IPS-NIHi7 (cell line): Measurements from ENCODE around the gene MACROD1.

Source experiments
- DNase-seq: peaks from one replicate; pipeline ENCODE4 v3.0.0; 2012; ENCODE audit warnings: mixed read lengths; ENCODE audit errors: extremely low spot score

The MACROD1 gene, protein sequence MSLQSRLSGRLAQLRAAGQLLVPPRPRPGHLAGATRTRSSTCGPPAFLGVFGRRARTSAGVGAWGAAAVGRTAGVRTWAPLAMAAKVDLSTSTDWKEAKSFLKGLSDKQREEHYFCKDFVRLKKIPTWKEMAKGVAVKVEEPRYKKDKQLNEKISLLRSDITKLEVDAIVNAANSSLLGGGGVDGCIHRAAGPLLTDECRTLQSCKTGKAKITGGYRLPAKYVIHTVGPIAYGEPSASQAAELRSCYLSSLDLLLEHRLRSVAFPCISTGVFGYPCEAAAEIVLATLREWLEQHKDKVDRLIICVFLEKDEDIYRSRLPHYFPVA

DNA sequence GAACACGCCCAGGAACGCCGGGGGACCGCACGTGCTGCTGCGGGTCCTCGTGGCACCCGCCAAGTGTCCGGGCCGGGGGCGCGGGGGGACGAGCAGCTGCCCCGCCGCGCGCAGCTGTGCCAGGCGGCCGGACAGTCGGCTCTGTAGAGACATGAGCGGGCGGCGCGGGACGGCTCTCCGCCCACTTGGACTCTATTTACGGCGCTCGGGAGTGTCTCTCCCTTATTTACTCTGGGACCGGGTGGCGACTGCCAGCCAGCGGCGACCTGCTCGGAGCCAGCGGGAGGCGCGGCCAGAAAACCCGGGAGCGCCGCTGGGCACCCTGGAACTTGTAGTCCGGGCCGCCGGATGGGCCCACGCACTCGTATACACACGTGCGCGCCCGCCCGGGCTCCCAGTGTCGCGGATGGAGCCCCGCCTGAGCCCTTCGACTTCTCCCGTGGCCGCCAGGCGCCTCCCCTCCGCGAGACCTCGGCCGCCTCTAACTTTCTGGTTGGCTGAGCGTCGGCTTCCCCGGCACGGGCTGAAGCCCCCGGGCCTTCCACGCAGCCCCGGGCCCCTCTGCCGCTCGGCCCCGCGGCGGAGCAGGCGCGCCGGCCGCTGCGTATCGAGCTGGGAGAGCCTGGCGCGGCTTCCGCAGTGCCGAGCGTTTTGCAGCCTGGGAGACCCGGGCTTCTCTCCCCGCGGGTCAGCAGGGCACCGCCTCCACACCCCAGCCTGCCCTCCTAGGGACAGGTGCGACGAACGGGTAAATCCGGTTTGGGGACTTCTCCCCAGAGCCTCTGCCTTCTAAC is at the start of gene MACROD1:
Gene MACROD1, minus strand, starts transcription at position 272 of the 794 bp plus-strand sequence. Its CDS starts 119 bp downstream, at position 153.
- peak; percentile 84 for DNase-seq

DNA sequence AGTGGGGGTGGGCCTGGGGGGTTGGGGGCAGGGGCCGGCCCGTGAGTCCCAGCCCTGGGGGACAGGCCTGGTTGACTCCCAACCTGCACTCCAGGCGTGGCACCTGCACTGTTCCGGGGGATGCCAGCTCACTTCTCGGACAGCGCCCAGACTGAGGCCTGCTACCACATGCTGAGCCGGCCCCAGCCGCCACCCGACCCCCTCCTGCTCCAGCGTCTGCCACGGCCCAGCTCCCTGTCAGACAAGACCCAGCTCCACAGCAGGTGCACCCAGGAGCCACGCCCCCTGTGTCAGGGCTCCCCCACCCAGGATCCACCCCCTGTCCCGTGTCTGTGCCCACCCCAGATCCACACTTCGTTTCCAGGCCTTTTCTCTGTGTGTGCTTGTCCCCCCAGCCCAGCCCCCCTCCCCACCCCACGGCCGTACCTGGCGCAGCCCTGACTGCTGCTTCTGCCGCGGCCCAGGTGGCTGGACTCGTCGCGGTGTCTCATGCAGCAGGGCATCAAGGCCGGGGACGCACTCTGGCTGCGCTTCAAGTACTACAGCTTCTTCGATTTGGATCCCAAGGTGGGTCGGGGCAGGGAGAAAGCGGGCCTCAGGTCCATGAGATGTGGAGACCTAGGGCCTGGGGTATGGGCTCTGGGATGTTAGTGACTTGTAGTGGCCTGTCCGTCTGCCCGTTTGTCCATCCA is 45.4 kb upstream of the MACROD1 start:
- DNase-seq = no peak

DNA sequence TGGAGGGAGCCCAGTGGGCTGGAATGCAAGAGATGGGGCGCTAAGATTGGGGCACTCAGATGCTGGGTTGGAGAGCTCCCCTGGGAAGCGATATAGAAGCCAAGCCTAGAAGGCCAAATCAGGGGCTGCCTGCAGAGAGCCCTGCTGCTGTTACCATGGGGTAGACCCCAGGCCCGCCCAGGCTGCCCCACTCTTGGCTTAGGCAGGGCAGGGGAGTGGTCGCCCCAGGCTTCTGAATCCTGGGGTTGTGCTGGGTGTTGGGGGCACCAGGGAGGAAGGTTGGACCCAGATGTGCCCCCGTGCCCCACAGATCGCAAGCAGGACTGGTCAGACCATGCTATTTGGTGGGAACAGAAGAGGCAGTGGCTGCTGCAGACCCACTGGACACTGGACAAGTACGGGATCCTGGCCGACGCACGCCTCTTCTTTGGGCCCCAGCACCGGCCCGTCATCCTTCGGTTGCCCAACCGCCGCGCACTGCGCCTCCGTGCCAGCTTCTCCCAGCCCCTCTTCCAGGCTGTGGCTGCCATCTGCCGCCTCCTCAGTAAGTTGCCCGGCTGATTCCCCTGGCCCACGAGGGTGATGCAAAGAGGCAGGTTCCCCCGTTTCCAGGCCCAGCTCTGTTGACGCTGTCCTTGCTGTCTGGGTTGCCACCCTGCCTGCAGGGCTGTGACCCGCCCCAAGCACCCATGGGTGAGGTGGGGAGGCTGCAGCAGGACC is 44.5 kb upstream of the MACROD1 start:
- DNase-seq = no peak

DNA sequence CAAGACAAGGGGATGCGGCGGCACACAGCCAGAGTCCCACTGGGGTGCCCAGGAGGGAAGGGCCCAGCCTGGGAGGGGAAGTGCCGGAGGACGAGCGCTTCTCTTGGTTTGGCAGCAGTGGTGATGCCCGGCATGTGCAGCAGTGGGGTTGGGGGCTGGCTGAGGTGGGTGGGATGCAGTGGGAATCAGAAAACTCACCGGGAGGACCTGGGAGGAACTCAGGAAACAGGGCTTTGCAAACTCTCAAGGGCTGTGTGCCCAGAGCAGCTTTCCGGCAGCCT is 43.6 kb upstream of the MACROD1 start:
- DNase-seq = no peak

DNA sequence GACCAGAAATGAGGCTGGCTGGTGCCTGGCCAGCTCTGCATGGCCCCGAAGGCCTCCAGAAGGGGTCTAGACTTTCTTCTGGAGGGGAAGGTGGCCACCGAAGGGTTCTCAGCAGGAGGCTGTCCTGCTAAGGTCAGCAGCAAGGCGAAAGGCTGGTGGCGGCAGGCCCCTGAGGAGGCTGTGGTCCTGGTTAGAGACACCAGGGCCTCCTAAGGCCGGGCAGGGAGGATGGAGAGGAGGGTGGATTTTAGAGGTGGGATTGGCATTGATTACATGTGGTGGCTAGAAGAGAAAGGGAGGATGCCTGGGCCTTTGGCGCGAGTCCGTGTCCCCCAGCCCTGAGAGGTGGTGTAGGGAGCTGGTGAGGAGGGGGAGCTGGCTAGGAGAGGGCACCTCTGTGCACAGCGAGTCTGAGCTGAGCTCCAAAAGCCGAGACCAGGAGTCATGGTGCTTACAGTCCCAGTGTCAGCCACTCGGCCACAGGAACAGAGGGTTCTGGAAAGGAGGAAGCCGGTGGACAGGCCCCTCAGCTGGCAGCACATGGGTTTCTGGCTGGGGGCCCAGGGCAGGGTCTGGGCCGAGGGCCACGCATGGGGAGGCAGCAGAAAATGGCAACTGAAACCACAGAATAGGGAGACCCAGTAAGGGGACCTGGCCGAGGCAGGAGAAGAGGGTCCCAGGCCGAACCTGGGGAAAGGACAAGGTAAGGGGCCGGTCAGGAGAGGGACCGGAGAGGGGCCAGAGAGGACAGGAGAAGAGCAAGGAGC is 43.1 kb upstream of the MACROD1 start:
- DNase-seq = no peak

DNA sequence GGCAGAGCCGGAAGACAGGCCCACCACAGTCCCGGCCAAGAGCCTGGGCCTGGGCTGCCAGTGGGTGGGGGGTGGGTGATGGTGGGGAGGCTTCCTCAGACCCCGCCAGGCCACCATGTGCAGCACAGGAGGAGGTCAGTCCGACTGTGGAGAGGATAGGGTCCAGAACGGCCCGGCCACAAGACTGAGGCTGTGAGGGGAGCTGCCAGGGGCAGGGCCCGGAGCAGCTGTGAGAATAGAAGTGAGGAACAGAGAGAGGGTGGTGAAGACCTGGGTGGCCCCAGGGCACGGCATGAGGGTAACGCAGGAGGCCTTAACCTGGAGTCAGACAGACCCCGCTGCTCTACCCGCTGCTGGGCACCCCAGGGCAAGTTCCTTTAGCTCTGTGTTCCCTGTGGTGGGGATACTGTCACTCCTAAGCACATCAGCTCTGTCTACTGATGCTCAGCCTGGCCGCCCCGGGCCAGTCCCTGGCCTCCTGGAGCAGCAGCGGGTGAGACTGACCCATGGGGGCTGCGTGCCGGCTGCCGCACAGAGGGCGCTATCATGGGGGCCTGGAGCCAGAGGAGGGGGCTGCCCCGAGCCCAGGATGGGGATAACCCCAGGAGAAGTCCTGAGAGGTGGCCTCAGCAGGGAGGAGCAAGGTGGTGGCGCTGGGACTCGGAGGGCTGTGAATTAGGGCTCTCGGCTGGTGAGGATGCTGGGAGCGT is 42.3 kb upstream of the MACROD1 start:
- DNase-seq = no peak

DNA sequence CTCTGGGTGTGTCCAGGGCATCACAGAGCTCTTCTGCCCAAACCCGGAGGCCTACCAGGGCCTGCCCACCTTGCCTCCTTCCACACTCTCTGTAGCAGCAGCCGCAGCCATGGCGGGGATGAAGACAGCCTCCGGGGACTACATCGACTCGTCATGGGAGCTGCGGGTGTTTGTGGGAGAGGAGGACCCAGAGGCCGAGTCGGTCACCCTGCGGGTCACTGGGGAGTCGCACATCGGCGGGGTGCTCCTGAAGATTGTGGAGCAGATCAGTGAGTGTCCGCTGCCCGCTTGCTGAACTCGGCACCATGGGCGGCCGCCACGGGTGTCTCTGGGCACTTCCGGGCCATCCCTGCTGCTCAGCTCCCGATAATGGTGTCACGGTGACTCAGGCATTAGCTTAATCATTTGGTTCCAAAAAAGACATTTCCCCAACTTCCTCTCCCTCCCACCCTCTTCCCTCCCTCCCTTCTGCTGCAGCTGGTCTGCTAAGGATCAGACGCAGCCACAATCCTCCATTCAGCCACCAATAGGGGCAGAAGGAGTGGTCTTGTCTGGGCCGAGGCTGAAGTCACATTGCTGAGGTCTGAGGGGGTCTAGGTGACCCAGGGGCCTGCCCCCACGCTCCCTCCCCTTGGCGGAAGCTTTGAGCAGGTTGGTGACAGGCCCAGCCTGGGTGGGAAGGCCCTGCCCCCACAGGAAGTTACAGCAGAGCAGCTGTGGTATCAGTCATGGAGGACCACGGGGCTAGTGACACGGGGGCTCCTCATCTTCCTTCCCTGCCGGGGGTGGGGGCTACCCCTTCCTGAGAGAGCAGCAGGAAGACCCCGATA is 41.6 kb upstream of the MACROD1 start:
- DNase-seq = no peak

DNA sequence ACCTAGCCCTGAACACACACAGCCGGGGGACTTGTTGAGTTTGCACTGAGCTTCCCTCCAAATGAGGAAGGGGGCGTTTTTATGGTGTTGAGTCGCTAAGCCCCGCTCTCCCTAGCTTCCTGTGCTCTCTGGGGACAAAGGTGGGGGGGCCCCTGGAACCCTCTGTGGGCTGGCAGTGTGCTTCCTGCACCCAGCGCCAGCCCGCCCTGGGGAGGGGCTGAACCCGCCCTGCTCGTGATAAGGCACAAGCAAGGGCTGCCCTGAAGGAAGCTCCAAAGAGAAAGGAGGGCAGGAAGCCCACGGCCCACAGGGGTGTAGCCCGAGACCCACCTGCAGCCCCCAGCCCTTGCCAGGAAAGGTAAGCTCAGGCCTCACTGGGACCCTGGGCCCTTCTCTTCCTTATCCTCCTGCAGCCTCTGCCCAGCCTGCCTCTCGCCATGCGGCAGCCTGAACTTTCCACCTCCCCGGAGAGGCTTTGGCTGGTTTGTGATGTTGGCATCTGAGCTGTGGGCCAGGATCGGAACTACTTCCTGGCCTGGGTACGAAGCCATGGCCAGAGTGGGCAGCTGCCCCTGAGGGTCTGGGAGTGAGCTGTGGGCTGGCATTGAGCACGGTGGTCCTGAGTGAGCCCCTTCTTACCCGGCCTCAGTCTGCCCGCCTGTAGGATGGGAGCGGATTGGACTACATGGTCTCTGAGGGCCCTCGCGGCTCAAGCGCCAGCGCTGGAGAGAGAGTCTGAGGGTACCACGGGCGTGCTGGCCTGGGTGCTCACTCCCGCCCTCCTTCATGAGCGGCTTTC is 40.7 kb upstream of the MACROD1 start, which contains the start of gene FERMT3:
Gene FERMT3, plus strand, starts transcription at position 265 of the 799 bp plus-strand sequence. CDS start 644 bp downstream, outside the sequence.
- no peak for DNase-seq

DNA sequence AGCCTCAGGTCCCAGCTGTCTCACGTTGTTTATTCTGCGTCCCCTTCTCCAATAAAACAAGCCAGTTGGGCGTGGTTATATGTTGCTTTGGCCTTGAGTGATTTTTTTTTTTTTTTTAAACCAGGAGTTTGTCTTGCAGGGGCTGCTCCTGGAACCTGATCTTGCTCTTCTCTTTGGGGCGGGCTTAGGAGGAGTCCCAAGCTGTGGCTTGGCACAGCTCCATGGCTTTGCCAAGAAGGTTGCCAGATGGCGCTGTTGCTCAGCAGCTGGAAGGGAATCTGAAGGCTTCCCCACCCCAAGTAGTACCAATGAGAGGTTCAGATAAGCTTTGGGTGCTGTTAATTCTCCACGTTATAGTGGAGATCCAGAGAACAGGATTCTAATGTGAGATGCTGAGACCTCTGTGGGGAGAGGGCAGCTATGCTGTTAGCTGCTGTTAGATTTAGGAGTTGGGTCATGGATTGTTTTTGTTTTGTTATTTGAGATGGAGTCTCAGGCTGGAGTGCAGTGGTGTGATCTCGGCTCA is 38.6 kb upstream of the MACROD1 start:
- peak; percentile 91 for DNase-seq

DNA sequence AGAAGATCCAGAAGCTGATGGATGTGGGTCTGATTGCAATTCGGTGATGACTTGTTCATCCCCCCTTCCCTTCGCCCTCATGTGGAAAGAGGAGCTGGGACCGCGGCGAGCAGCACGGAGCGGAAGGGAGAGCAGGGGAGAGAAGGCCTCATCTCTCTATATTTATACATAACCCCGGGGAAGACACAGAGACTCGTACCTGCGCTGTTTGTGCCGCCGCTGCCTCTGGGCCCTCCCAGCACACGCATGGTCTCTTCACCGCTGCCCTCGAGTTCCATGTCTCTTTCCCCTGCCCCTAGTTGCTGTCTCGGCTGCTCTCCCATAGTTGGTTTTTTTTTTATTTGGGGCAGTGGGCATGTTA is 38.1 kb upstream of the MACROD1 start:
- DNase-seq = no peak

DNA sequence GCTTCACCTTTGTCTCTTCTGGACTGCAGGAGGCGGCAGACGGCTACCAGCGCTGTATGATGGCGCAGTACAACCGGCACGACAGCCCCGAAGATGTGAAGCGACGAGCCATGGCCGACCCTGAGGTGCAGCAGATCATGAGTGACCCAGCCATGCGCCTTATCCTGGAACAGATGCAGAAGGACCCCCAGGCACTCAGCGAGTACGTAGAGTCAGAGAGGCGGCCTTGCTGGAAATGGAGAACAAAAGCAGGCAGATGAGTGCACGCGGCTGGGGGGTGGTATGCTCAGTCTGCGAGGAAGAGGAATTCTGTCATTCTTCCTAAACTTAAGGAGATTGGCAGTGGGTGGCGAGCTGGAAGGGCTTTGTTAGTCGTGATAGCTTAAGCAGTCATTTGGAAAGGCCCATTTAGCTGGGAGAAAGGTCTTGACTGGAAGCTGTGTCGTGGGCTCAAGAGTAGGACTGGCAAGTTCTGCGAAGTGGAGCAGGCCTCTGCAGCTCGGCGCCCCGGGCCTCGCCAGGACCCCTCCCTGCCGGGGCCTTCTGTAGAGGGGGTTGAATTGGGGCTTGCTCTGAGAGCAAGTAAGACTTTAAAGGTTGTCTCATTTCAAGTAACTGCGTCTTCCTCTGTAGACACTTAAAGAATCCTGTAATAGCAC is 37.6 kb upstream of the MACROD1 start:
- no peak for DNase-seq

DNA sequence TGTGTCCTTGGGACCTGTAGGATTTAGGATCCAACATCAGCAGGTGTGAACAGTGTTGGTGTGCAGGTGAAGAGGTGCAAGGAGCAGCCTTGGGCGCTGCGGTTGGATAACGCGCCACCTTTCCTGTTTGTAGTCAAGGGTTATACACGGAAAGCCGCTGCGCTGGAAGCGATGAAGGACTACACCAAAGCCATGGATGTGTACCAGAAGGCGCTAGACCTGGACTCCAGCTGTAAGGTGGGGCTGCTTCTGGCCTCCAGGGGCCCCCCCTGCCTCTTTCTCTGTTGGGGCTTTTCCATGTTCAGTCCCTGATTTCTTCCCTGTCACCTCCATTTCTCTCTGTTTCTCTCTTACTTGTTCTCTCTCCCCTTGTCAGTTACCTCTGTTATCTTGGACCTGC is 37.1 kb upstream of the MACROD1 start:
- no peak for DNase-seq

DNA sequence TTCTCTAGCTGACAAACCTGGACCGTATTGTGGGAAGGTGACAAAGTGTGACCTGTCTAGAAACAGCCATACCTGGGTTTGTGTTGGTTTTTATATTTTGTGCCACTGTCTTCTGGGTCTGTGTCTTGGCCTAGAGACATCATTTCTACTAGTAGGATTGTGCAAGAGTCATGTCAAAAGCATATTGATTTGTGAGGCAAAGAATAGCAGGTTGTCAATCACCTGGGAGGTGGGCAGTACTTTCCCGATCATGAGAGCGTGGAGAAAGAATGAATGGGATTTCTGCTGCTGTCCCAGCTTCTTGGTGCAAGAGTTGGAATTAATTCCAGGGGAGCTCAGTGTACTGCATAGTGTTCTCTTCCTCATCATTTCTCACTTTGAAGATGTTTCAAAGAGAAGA is 35.6 kb upstream of the MACROD1 start:
- no peak for DNase-seq

DNA sequence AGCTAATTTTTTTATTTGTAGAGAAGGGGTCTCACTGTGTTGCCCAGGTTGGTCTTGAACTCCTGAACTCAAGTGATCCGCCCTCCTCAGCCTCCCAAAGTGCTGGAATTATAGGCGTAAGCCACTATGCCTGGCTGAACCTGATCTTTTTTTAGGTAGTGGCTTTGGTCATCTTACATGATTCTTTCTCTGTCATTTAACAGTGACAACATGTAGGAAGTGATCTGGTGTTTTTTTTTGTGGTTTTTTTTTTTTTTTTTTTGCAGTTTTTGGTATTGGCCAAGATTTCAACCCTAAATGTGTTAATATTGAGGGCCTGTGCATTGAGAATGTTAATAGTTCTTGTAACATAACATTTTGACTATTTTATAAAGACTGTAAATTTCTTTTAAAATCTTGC is 32.6 kb upstream of the MACROD1 start:
- no peak for DNase-seq

DNA sequence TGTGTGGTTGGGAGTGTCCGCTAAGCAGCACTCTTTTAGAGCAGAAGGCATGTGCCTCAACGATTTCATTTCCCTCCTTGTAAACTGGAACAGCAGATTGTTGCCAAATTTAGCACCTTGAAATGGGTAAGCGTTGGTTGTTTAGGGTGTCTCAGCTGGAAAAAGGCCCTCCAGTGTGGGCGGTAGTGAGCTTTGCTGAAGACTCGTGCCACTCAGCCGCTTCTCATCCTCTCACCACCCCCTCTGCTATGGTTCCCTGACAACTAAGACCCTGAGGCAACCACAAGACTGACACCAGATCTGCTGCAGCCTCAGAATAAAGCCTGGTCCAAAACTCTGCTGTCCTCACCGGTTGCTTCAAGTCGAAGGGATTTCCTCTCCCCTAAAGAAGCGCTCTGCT is 30.7 kb upstream of the MACROD1 start:
- DNase-seq = no peak

DNA sequence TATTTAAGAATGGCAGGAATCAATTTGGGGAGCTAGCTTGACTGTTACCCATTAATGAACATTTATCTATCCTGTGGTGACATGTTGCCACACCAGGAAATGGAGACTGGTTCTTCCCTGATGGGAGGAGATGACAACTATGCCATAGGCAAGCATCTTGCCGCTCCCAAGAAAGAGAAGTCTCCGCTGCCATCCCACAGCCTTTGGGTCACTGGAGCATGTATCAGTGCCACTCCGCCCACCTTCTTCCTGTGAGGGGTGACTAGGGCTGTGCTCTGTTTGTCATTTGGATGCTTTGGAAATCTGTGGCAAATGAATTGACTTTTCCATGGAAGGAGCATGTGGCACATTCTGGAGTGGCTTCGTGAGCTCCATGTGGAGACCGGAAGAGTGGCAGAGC is 26.5 kb upstream of the MACROD1 start:
- no peak for DNase-seq

DNA sequence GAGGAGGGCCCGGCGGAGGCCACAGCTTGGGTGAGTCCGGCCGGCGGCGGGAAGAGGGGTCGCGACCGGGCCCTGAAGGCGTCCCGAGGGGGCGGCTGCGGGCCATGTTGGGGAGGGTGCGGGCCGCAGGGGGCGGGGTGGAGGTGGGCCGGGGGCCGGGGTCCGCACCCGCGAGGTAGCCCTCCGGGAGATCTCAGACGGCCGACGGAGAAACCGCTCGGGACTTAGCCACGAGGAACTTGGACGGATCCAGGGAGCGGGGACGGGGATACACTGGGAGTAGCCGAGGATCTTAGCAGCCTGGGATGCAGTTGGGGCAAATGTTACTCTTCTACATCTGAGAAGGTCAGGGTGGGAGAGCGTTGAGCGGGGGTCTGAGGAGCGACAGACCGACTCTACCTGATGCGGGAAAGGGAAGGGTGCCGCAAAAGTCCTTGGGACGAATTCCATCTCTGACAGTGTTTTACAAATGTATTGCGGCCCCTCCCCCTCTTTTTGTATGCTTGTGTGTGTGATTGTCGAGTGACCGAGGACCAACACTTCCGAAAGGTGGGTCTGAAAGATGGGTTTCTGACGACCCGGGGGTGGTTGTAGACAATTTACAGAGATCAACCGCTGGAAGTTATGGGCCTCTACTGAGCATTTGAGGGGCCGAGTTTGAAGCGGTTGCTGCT is 20.7 kb upstream of the MACROD1 start:
- no peak for DNase-seq
